ENCODE measurements around the gene PABPN1L. TPM values are rescaled to one million over a fixed set of nuclear protein-coding genes. Genes with fewer than 3 reads are reported as not detected.
A peak's percentile ranks its signal among the peaks of the same experiment; 100 is the strongest.

Gene PABPN1L
- total and polyA plus RNA-seq, 2 of the 13 experiments (the other 11 are each of a cell fraction or from before 2014, with no cell fraction given) = not detected

GRCh38 chr16:88881675-88882357 is 15.4 kb upstream of the PABPN1L start:
- peak overlapping the region in 1 of 3 experiments; percentile 56; a peak in 1 of 6 replicates for H3K4me3 ChIP-seq (replicated peaks in 1 of 3; ENCODE audit: insufficient read depth in 1 of 3, low read depth in 2 of 3, low read length in 3 of 3)
- no peak overlapping the region for H2AFZ ChIP-seq (ENCODE audit: low read length)
- no peak overlapping the region for H3K27ac ChIP-seq (ENCODE audit: extremely low read length, insufficient read depth, low read length)
- in situ Hi-C loops (cut with HindIII; ENCODE audit: extremely low pct_ligation_motif_present, low pct_unique_long_range_greater_than_20kb) = no loop called here
- TF ChIP-seq ZNF605 (CRISPR knock-in tag; IDR thresholded peaks at IDR 0.05) (no peak), BCL6 (CRISPR knock-in tag; IDR thresholded peaks at IDR 0.05) (no peak), RCOR2 (CRISPR knock-in tag; IDR thresholded peaks at IDR 0.05) (no peak)
- ATAC-seq (no peak), DNase-seq (ENCODE audit: low spot score) (no peak), FAIRE-seq (no peak)
- peaks cover 8% of the 10 kb centered on the region; the same call in 1 of the 2 replicates for H4K20me1 ChIP-seq (ENCODE audit: insufficient read depth, low read length)
- no peaks in the 10 kb centered on the region for H3K9me3 ChIP-seq (ENCODE audit: low read length)
- no peaks in the 10 kb centered on the region for H3K36me3 ChIP-seq (replicated peaks in 1 of 2; ENCODE audit: control insufficient read depth in 1 of 2, insufficient read depth in 2 of 2, low read length in 2 of 2)
- intact Hi-C loops (cut with micrococcal nuclease; ENCODE audit: unreplicated experiment) = no loop called here
- H3K27me3 ChIP-seq (ENCODE audit: control insufficient read depth in 1 of 2, insufficient read depth in 2 of 2, low read length in 2 of 2) = peaks cover 36 to 96% of the 10 kb centered on the region in 2 experiments
- H3K4me2 ChIP-seq (ENCODE audit: low read depth, low read length) = peak overlapping the region; percentile 48; the same call in 1 of the 2 replicates
- no peaks in the 10 kb centered on the region for H3K79me2 ChIP-seq (ENCODE audit: insufficient read depth, low read length)
- BruUV-seq (replicated peaks) = no TSS peak
- H3K4me1 ChIP-seq (ENCODE audit: insufficient read depth, low read length) = peaks cover 24% of the 10 kb centered on the region
- ChIA-PET CTCF (ENCODE audit: low intra/inter-chr PET ratio, low total read pairs) (no interaction called here), POLR2A (interaction anchor here (1.4 kb wide), 1 partner anchor 25 kb away, joined by 5 read pairs; the partner anchor contains the start of genes GALNS and TRAPPC2L)
- WGBS (ENCODE audit: low lambda C conversion rate) = 56% methylated on average over 23 of the region's 27 CpGs
- no peak overlapping the region for H3K9ac ChIP-seq (ENCODE audit: insufficient read depth, low read depth, low read length)

- H3K79me2 ChIP-seq (ENCODE audit: insufficient read depth, low read length) = no peaks in the 10 kb centered on the region
- intact Hi-C loops (cut with micrococcal nuclease; ENCODE audit: unreplicated experiment) = no loop called here
- H3K9me3 ChIP-seq (ENCODE audit: low read length) = no peaks in the 10 kb centered on the region
- no peaks in the 10 kb centered on the region for H3K36me3 ChIP-seq (replicated peaks in 1 of 2; ENCODE audit: control insufficient read depth in 1 of 2, insufficient read depth in 2 of 2, low read length in 2 of 2)
- no peak overlapping the region for H3K27ac ChIP-seq (ENCODE audit: extremely low read length, insufficient read depth, low read length)
- H3K4me1 ChIP-seq (ENCODE audit: insufficient read depth, low read length) = peaks cover 24% of the 10 kb centered on the region
- ATAC-seq = peak; percentile 41
- no TSS peak for BruUV-seq (replicated peaks)
- 2% methylated on average over 7 of the region's 46 CpGs for WGBS (ENCODE audit: low lambda C conversion rate)
- ChIA-PET POLR2A (interaction anchor here (1.4 kb wide), 1 partner anchor 24 kb away, joined by 5 read pairs; the partner anchor contains the start of genes GALNS and TRAPPC2L), CTCF (ENCODE audit: low intra/inter-chr PET ratio, low total read pairs) (no interaction called here)
- H4K20me1 ChIP-seq (ENCODE audit: insufficient read depth, low read length) = peaks cover 4% of the 10 kb centered on the region; the same call in 1 of the 2 replicates
- in situ Hi-C loops (cut with HindIII; ENCODE audit: extremely low pct_ligation_motif_present, low pct_unique_long_range_greater_than_20kb) = no loop called here
- FAIRE-seq = no peak
- H3K4me3 ChIP-seq (replicated peaks in 1 of 3; ENCODE audit: insufficient read depth in 1 of 3, low read depth in 2 of 3, low read length in 3 of 3) = peak overlapping the region in 2 of 3 experiments; percentile 9 to 56; a peak in 2 of 6 replicates
- DNase-seq (ENCODE audit: low spot score) = no peak
- H3K4me2 ChIP-seq (ENCODE audit: low read depth, low read length) = peak overlapping the region; percentile 48
- peaks cover 34 to 96% of the 10 kb centered on the region in 2 experiments for H3K27me3 ChIP-seq (ENCODE audit: control insufficient read depth in 1 of 2, insufficient read depth in 2 of 2, low read length in 2 of 2)
- H3K9ac ChIP-seq (ENCODE audit: insufficient read depth, low read depth, low read length) = no peak overlapping the region
- H2AFZ ChIP-seq (ENCODE audit: low read length) = no peak overlapping the region
- TF ChIP-seq GABPB1 (CRISPR knock-in tag; IDR thresholded peaks at IDR 0.05) (peak; percentile 21; the same call in 1 of the 2 replicates), HNRNPLL (IDR thresholded peaks at IDR 0.05; ENCODE audit: low read depth, low read length, poor library complexity, severe bottlenecking) (peak; percentile 40), THYN1 (CRISPR knock-in tag; IDR thresholded peaks at IDR 0.05; ENCODE audit: borderline replicate concordance, low read depth) (no peak), UBTF (CRISPR knock-in tag; IDR thresholded peaks at IDR 0.05) (peak; percentile 57; the same call in 1 of the 2 replicates), ZNF501 (CRISPR knock-in tag; IDR thresholded peaks at IDR 0.05) (0 out of 2 replicates have a peak, but pooled peaks have one; percentile 53), EZH2 (conservative IDR thresholded peaks at IDR 0.05; ENCODE audit: low read depth, low read length) (peak; percentile 89; the same call in 1 of the 2 replicates), HINFP (CRISPR knock-in tag; IDR thresholded peaks at IDR 0.05; ENCODE audit: low read depth) (0 out of 2 replicates have a peak, but pooled peaks have one; percentile 12)
Measured at GRCh38 chr16:88881007-88881615, 14.7 kb upstream of the PABPN1L start.

All from HepG2 (cell line).